NK-92 (cell line): ENCODE results near the gene RNASEH2A.

ENCODE experiments used
- DNase-seq: peaks from one replicate; lab custom pipeline; 2025; ENCODE audit not compliant: unreplicated experiment; lab: John Stamatoyannopoulos, UW

The RNASEH2A gene

DNA sequence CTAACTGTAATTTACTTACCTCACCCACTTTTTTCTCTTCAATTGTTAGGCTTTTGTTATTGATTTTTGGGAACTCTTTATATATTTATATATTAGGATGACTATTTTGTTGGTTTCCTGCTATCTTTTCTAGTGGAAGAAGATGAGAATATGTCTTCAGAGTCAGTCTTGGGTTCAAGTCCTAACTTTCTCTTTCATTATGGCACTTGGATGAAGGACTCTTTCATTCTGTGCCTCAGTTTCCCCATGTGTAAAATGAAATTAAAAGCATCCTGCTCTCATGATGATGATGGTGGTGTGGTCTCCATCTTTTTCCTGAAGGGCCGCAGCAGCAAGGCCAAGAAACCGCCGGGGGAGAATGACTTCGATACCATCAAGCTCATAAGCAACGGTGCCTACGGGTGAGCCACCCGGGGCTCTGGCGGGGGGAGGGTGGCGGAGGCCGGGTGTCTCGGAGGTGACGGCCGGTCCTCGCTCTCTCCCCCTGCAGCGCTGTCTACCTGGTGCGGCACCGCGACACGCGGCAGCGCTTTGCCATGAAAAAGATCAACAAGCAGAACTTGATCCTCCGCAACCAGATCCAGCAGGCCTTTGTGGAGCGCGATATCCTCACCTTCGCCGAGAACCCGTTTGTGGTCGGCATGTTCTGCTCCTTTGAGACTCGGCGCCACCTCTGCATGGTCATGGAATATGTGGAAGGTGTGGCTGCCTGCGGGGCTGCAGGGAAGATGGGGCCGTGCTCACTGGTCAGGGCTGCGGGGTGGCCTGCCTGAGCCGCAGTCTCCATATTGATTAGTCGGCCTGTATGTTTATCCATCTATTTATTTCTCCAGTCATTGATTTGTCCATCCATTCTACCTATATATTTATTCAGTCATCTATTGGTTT, 51.9 kb downstream of the RNASEH2A start:
- DNase-seq = no peak

DNA sequence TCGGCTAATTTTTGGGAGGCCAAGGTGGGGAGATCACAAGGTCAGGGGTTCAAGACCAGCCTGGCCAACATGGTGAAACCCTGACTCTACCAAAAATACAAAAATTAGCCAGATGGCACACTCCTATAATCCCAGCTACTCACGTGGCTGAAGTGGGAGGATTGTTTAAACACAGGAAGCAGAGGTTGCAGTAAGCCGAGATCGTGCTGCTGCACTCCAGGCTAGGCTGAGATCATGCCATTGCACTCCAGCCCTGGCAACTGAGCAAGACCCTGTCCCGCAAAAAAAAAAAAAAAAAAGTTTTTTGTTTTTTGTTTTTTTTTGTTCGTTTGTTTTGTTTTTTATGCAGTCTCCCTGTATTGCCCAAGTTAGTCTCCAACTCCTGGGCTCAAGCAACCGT, 53.2 kb downstream of the RNASEH2A start:
- no peak for DNase-seq
